SH-SY5Y (cell line): Measurements from ENCODE around the gene TMEM50B.

Experiments used
- GATA2 ChIP-seq: IDR thresholded peaks from 2 replicates; pipeline ENCODE4 v1.6.1; 2011; ENCODE audit warnings: mild to moderate bottlenecking, low read depth, low read length
- GATA3 ChIP-seq: IDR thresholded peaks from 2 replicates; pipeline ENCODE4 v1.6.1; 2011; ENCODE audit warnings: low read depth, mild to moderate bottlenecking, low read length, moderate library complexity

DNA sequence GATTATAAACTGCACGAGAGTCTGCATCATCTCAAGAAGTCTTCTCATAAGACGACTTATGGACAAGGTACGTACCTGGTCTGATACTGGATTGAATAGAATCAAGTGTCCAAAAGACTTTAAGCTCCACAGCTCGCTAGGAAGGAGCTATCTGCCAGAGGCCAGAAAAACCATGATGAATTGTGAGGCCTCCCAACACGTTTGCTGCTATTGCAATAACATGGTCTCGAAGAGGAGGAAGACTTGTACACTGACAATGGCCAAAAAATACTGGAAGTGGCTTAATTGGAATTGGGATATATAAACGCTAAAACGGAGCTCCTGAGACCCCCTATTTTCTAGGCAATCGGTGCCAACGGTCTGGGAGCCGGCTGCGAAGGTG, 11.2 kb upstream of the TMEM50B start:
- TF ChIP-seq GATA3 (no peak), GATA2 (no peak)
